Spleen (tissue), 3 donors: ENCODE measurements around the gene SLC25A29.

Experiments used
- POLR2A ChIP-seq, 3 donors: fragments of 450-650 bp; IDR thresholded peaks; one replicate each; pipeline ENCODE4 v1.5.1; 2017; ENCODE audit warnings: antibody characterized with exemption in 3 of 3, mild to moderate bottlenecking in 1 of 3
- POLR2AphosphoS5 ChIP-seq, 3 donors: sonication (generic); formaldehyde crosslinking; IDR thresholded peaks; one replicate each; pipeline ENCODE4 v1.5.1; 2017; ENCODE audit warnings: antibody characterized with exemption in 3 of 3

- no peak for TF ChIP-seq POLR2A (IDR thresholded peaks at IDR 0.05)
- TF ChIP-seq POLR2AphosphoS5 (IDR thresholded peaks at IDR 0.05): peak in 2 of 3 donors; percentile 5 to 19
Observed at GRCh38 chr14:100282083-100282350, 24.2 kb downstream of the SLC25A29 start.
